HG03565 (cell line): Measurements from ENCODE around the gene SPCS1.
"Not testable (repeated sequence)": the region's sequence is repeated elsewhere in the genome, so short reads cannot be mapped to it uniquely, and the experiment has no call there.

Source experiments
- ATAC-seq: cut with Tn5 transposase; IDR thresholded peaks from one replicate; pipeline ENCODE4 v1.9.1; 2021; ENCODE audit warnings: mild to moderate bottlenecking, moderate library complexity; ENCODE audit not compliant: unreplicated experiment

The SPCS1 gene

GRCh38 chr3:52728753-52729152 is 22.8 kb downstream of the SPCS1 start:
- not testable (repeated sequence) for ATAC-seq

GRCh38 chr3:52730681-52731080 is 24.8 kb downstream of the SPCS1 start:
- ATAC-seq, result no peak

- no peak for ATAC-seq
Observed at GRCh38 chr3:52731590-52731989, 25.7 kb downstream of the SPCS1 start.

GRCh38 chr3:52733256-52733891 is 27.5 kb downstream of the SPCS1 start:
- no peak for ATAC-seq

GRCh38 chr3:52739730-52740129 is 33.8 kb downstream of the SPCS1 start:
- ATAC-seq, result no peak

- no peak for ATAC-seq
Observed at GRCh38 chr3:52742418-52743041, 36.6 kb downstream of the SPCS1 start.

GRCh38 chr3:52743152-52743551 is 37.2 kb downstream of the SPCS1 start:
- ATAC-seq, result no peak

- no peak for ATAC-seq
Observed at GRCh38 chr3:52743721-52744120, 37.8 kb downstream of the SPCS1 start.

GRCh38 chr3:52752045-52752660 is 46.2 kb downstream of the SPCS1 start:
- ATAC-seq, result no peak

- ATAC-seq, result no peak
Observed at GRCh38 chr3:52754373-52754772, 48.5 kb downstream of the SPCS1 start.

GRCh38 chr3:52756141-52756540 is 50.2 kb downstream of the SPCS1 start:
- ATAC-seq, result no peak
